NT2/D1 (cell line): ENCODE data around the gene MCCD1.

ENCODE experiments used
- YY1 ChIP-seq: IDR thresholded peaks from 2 replicates; pipeline ENCODE4 v1.6.1; 2011; ENCODE audit not compliant: insufficient read length, insufficient read depth
- ZNF274 ChIP-seq: IDR thresholded peaks from 2 replicates; pipeline ENCODE4 v1.6.1; 2011; ENCODE audit warnings: mild to moderate bottlenecking, low read depth, low read length

GRCh38 chr6:31559606-31559957 is 30.8 kb downstream of the MCCD1 start:
- TF ChIP-seq YY1, result no peak
- TF ChIP-seq ZNF274, result no peak
